Measurements from ENCODE around the gene ZMYND11. TPM values are rescaled to one million over a fixed set of nuclear protein-coding genes. Genes with fewer than 3 reads are reported as not detected.

Gene ZMYND11
- total and polyA plus RNA-seq, 2 donors (not counting 1 experiment from before 2014, with no cell fraction given): 17.3 to 50.1 TPM

- DNase-seq (no peak), ATAC-seq (ENCODE audit: low read depth) (no peak)
- H4K20me1 ChIP-seq (ENCODE audit: control insufficient read depth, insufficient read depth, low read length, poor library complexity, severe bottlenecking): no peaks in the 10 kb centered on the region
- no peak for TF ChIP-seq EZH2 (IDR thresholded peaks at IDR 0.05; ENCODE audit: borderline replicate concordance, insufficient read depth, low read depth, low read length, poor library complexity, severe bottlenecking)
- no peak for TF ChIP-seq CTCF (IDR thresholded peaks at IDR 0.05)
- no peak overlapping the region for H3K4me2 ChIP-seq (replicated peaks; ENCODE audit: low read depth, low read length, poor library complexity, severe bottlenecking)
- peaks cover 3 to 11% (median 5%) of the 10 kb centered on the region in 3 donors for H3K9me3 ChIP-seq (ENCODE audit: control extremely low read depth in 1 of 3, control insufficient read depth in 2 of 3, insufficient read depth in 1 of 3, low read length in 2 of 3)
- intact Hi-C loops (cut with micrococcal nuclease): no loop called here
- no peak overlapping the region for H2AFZ ChIP-seq (ENCODE audit: insufficient read depth, low read depth, low read length, poor library complexity, severe bottlenecking)
- POLR2A ChIA-PET: no interaction called here
- WGBS (ENCODE audit: insufficient coverage): 92% methylated on average over 8 of the region's 8 CpGs
- Mint-ChIP-seq H3K4me3 (no peak overlapping the region), H3K27me3 (peaks cover 17% of the 10 kb centered on the region), H3K9me3 (ENCODE audit: insufficient read depth) (peaks cover 8% of the 10 kb centered on the region), H3K27ac (no peak overlapping the region), H3K4me1 (no peaks in the 10 kb centered on the region)
- no peak overlapping the region for H3K4me3 ChIP-seq (ENCODE audit: control extremely low read depth in 1 of 5, extremely low read depth in 1 of 5, insufficient read depth in 1 of 5, low read depth in 2 of 5, low read length in 4 of 5)
- peaks cover 0 to 3% (median 0%) of the 10 kb centered on the region in 4 experiments for H3K27me3 ChIP-seq (replicated peaks in 1 of 4; ENCODE audit: control extremely low read depth in 1 of 4, control insufficient read depth in 3 of 4, insufficient read depth in 4 of 4, low read length in 3 of 4)
- H3K9ac ChIP-seq (ENCODE audit: low read length): no peak overlapping the region
- H3K27ac ChIP-seq (ENCODE audit: low read length in 2 of 2): no peak overlapping the region
- H3K79me2 ChIP-seq (ENCODE audit: control insufficient read depth, insufficient read depth, low read length): no peaks in the 10 kb centered on the region
- CTCF ChIA-PET: no interaction called here
- H3K4me1 ChIP-seq (ENCODE audit: control insufficient read depth in 2 of 2, insufficient read depth in 2 of 2, low read length in 2 of 2): no peaks in the 10 kb centered on the region
- no peaks in the 10 kb centered on the region for H3K36me3 ChIP-seq (replicated peaks in 1 of 2; ENCODE audit: control extremely low read depth in 1 of 2, control insufficient read depth in 1 of 2, extremely low read depth in 1 of 2, insufficient read depth in 2 of 2, low read length in 1 of 2)
Observed at GRCh38 chr10:91313-91712, 43.9 kb upstream of the ZMYND11 start.

DNA sequence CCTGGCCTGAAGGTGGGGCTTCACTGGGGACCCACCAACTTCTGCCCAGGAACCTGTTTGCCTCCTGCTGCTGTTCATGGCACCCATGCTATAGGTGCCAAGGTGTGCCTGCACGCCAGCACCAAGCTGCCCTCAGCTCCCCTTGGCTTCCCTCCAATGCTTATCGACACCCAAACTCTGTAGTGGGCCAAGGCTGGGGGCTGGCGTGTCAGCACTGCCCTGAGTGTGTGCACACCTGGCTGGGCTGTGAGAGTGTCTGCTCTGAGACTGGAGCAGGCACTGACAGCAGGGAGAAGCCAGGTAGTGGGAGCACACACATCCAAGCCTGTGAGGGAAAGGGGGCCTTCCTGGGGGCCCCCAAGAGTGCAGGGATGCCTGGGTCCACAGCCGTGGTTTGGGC is 43.1 kb upstream of the ZMYND11 start:
- no peaks in the 10 kb centered on the region for H3K4me1 Mint-ChIP-seq
- CTCF ChIA-PET: no interaction called here
- POLR2A ChIA-PET: no interaction called here
- H2AFZ ChIP-seq (ENCODE audit: insufficient read depth, low read depth, low read length, poor library complexity, severe bottlenecking): no peak overlapping the region
- WGBS (ENCODE audit: insufficient coverage): 91% methylated on average over 4 of the region's 4 CpGs
- peaks cover 15% of the 10 kb centered on the region for H3K27me3 Mint-ChIP-seq
- no peak for DNase-seq
- no peak for ATAC-seq (ENCODE audit: low read depth)
- H3K4me3 ChIP-seq (ENCODE audit: control extremely low read depth in 1 of 5, extremely low read depth in 1 of 5, insufficient read depth in 1 of 5, low read depth in 2 of 5, low read length in 4 of 5): no peak overlapping the region
- TF ChIP-seq EZH2 (IDR thresholded peaks at IDR 0.05; ENCODE audit: borderline replicate concordance, insufficient read depth, low read depth, low read length, poor library complexity, severe bottlenecking) (no peak), CTCF (IDR thresholded peaks at IDR 0.05) (no peak)
- H3K9ac ChIP-seq (ENCODE audit: low read length): no peak overlapping the region
- no peaks in the 10 kb centered on the region for H3K4me1 ChIP-seq (ENCODE audit: control insufficient read depth in 2 of 2, insufficient read depth in 2 of 2, low read length in 2 of 2)
- no peaks in the 10 kb centered on the region for H3K79me2 ChIP-seq (ENCODE audit: control insufficient read depth, insufficient read depth, low read length)
- H3K9me3 ChIP-seq (ENCODE audit: control extremely low read depth in 1 of 3, control insufficient read depth in 2 of 3, insufficient read depth in 1 of 3, low read length in 2 of 3): peaks cover 3 to 20% (median 9%) of the 10 kb centered on the region in 3 donors
- H3K4me3 Mint-ChIP-seq: no peak overlapping the region
- H3K27ac Mint-ChIP-seq: no peak overlapping the region
- no peak overlapping the region for H3K4me2 ChIP-seq (replicated peaks; ENCODE audit: low read depth, low read length, poor library complexity, severe bottlenecking)
- no peaks in the 10 kb centered on the region for H3K36me3 ChIP-seq (replicated peaks in 1 of 2; ENCODE audit: control extremely low read depth in 1 of 2, control insufficient read depth in 1 of 2, extremely low read depth in 1 of 2, insufficient read depth in 2 of 2, low read length in 1 of 2)
- no peak overlapping the region for H3K27ac ChIP-seq (ENCODE audit: low read length in 2 of 2)
- H3K9me3 Mint-ChIP-seq (ENCODE audit: insufficient read depth): peaks cover 12% of the 10 kb centered on the region
- no peaks in the 10 kb centered on the region for H4K20me1 ChIP-seq (ENCODE audit: control insufficient read depth, insufficient read depth, low read length, poor library complexity, severe bottlenecking)
- intact Hi-C loops (cut with micrococcal nuclease): no loop called here
- H3K27me3 ChIP-seq (replicated peaks in 1 of 4; ENCODE audit: control extremely low read depth in 1 of 4, control insufficient read depth in 3 of 4, insufficient read depth in 4 of 4, low read length in 3 of 4): peaks cover 0 to 3% (median 0%) of the 10 kb centered on the region in 4 experiments
